ENCODE measurements around the gene MBD3L3.
"Not testable (repeated sequence)": the region's sequence is repeated elsewhere in the genome, so short reads cannot be mapped to it uniquely, and the experiment has no call there.

The MBD3L3 gene

GRCh38 chr19:7058576-7058975 is at the start of gene MBD3L3:
MBD3L3 (minus strand) TSS chr19:7058676; CDS start chr19:7058605, 71 bp downstream.
- in situ Hi-C loops (cut with HindIII; ENCODE audit: low pct_unique_long_range_greater_than_20kb, low sequenced_read_pairs) = not testable (repeated sequence)

GRCh38 chr19:7106711-7107657 is 48.5 kb upstream of the MBD3L3 start:
- in situ Hi-C loops (cut with HindIII; ENCODE audit: low pct_unique_long_range_greater_than_20kb, low sequenced_read_pairs) = no loop called here
- DNase-seq (ENCODE audit: low read depth in 1 of 2, low spot score in 1 of 2) = no peak
- TF ChIP-seq JUND (IDR thresholded peaks at IDR 0.05; ENCODE audit: low read depth) = no peak

More at GRCh38 chr19:7058576-7058975, at the start of gene MBD3L3:
- DNase-seq (ENCODE audit: low read depth in 1 of 2, low spot score in 1 of 2) = not testable (repeated sequence)

- no peak for DNase-seq (ENCODE audit: low read depth in 1 of 2, low spot score in 1 of 2)
- in situ Hi-C loops (cut with HindIII; ENCODE audit: low pct_unique_long_range_greater_than_20kb, low sequenced_read_pairs) = no loop called here
- no peak for TF ChIP-seq JUND (IDR thresholded peaks at IDR 0.05; ENCODE audit: low read depth)
Measured at GRCh38 chr19:7104747-7105447, 46.4 kb upstream of the MBD3L3 start.

GRCh38 chr19:7101498-7102253 is 43.2 kb upstream of the MBD3L3 start:
- DNase-seq (ENCODE audit: low read depth in 1 of 2, low spot score in 1 of 2) = no peak
- in situ Hi-C loops (cut with HindIII; ENCODE audit: low pct_unique_long_range_greater_than_20kb, low sequenced_read_pairs) = no loop called here
- no peak for TF ChIP-seq JUND (IDR thresholded peaks at IDR 0.05; ENCODE audit: low read depth)

- no peak for TF ChIP-seq JUND (IDR thresholded peaks at IDR 0.05; ENCODE audit: low read depth)
- DNase-seq (ENCODE audit: low read depth in 1 of 2, low spot score in 1 of 2) = no peak
- in situ Hi-C loops (cut with HindIII; ENCODE audit: low pct_unique_long_range_greater_than_20kb, low sequenced_read_pairs) = no loop called here
Measured at GRCh38 chr19:7099597-7099921, 41.1 kb upstream of the MBD3L3 start.

- peak; percentile 64 to 92 for DNase-seq (ENCODE audit: low read depth in 1 of 2, low spot score in 1 of 2)
- in situ Hi-C loops (cut with HindIII; ENCODE audit: low pct_unique_long_range_greater_than_20kb, low sequenced_read_pairs) = no loop called here
- TF ChIP-seq JUND (IDR thresholded peaks at IDR 0.05; ENCODE audit: low read depth) = no peak
Measured at GRCh38 chr19:7098701-7099596, 40.5 kb upstream of the MBD3L3 start.

- no peak for DNase-seq (ENCODE audit: low read depth in 1 of 2, low spot score in 1 of 2)
- TF ChIP-seq JUND (IDR thresholded peaks at IDR 0.05; ENCODE audit: low read depth) = no peak
- in situ Hi-C loops (cut with HindIII; ENCODE audit: low pct_unique_long_range_greater_than_20kb, low sequenced_read_pairs) = no loop called here
Measured at GRCh38 chr19:7098096-7098495, 39.6 kb upstream of the MBD3L3 start.

- in situ Hi-C loops (cut with HindIII; ENCODE audit: low pct_unique_long_range_greater_than_20kb, low sequenced_read_pairs) = no loop called here
- no peak for TF ChIP-seq JUND (IDR thresholded peaks at IDR 0.05; ENCODE audit: low read depth)
- no peak for DNase-seq (ENCODE audit: low read depth in 1 of 2, low spot score in 1 of 2)
Measured at GRCh38 chr19:7088999-7089398, 30.5 kb upstream of the MBD3L3 start.

GRCh38 chr19:7083076-7083956 is 24.8 kb upstream of the MBD3L3 start:
- no peak for TF ChIP-seq JUND (IDR thresholded peaks at IDR 0.05; ENCODE audit: low read depth)
- in situ Hi-C loops (cut with HindIII; ENCODE audit: low pct_unique_long_range_greater_than_20kb, low sequenced_read_pairs) = no loop called here
- peak in 1 of 2 experiments; percentile 33 for DNase-seq (ENCODE audit: low read depth in 1 of 2, low spot score in 1 of 2)

- in situ Hi-C loops (cut with HindIII; ENCODE audit: low pct_unique_long_range_greater_than_20kb, low sequenced_read_pairs) = no loop called here
- TF ChIP-seq JUND (IDR thresholded peaks at IDR 0.05; ENCODE audit: low read depth) = no peak
- no peak for DNase-seq (ENCODE audit: low read depth in 1 of 2, low spot score in 1 of 2)
Measured at GRCh38 chr19:7078008-7078407, 19.5 kb upstream of the MBD3L3 start.

- in situ Hi-C loops (cut with HindIII; ENCODE audit: low pct_unique_long_range_greater_than_20kb, low sequenced_read_pairs) = no loop called here
- no peak for TF ChIP-seq JUND (IDR thresholded peaks at IDR 0.05; ENCODE audit: low read depth)
- DNase-seq (ENCODE audit: low read depth in 1 of 2, low spot score in 1 of 2) = no peak
Measured at GRCh38 chr19:7076151-7076550, 17.7 kb upstream of the MBD3L3 start.

Data from T47D (cell line).